Upper lobe of left lung (tissue), 4 donors: ENCODE data around the gene KDM3A.

Source experiments
- POLR2A ChIP-seq, 4 donors: fragments of 450-650 bp; IDR thresholded peaks; one replicate each; pipeline ENCODE4 v1.5.1; 2016 to 2017; ENCODE audit warnings: antibody characterized with exemption in 4 of 4, mild to moderate bottlenecking in 2 of 4
- POLR2AphosphoS5 ChIP-seq, 2 donors: sonication (generic); formaldehyde crosslinking; IDR thresholded peaks; one replicate each; pipeline ENCODE4 v1.5.1; 2017; ENCODE audit warnings: antibody characterized with exemption in 2 of 2
- TF ChIP-seq, protein P1 (sequence below), 6 experiments: fragments of 450-650 bp in 4 of 6; fragments of 200-600 bp in 2 of 6; sonication (generic) in 2 of 6; IDR thresholded peaks; one replicate each; pipeline ENCODE4 v1.5.1; 2016 to 2019; ENCODE audit warnings: antibody characterized with exemption in 6 of 6

DNA sequence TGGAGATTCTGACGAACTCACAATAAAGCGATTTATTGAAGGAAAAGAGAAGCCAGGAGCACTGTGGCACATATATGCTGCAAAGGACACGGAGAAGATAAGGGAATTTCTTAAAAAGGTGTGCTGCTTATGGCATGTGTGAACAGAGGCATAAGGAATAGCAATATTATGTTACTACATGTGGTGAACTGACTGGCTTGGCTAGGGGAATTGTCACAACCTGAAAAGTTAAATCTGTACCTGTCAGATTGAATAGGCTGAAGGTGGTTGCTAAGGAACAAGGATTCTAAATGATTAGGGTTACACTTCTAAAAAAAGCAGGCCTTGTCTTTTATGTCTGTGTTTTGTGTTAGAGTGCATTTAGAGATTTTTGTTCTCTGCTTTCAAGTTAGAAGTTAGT, 48.4 kb downstream of the KDM3A start:
- no peak for TF ChIP-seq POLR2A (IDR thresholded peaks at IDR 0.05)
- TF ChIP-seq, protein P1, sequence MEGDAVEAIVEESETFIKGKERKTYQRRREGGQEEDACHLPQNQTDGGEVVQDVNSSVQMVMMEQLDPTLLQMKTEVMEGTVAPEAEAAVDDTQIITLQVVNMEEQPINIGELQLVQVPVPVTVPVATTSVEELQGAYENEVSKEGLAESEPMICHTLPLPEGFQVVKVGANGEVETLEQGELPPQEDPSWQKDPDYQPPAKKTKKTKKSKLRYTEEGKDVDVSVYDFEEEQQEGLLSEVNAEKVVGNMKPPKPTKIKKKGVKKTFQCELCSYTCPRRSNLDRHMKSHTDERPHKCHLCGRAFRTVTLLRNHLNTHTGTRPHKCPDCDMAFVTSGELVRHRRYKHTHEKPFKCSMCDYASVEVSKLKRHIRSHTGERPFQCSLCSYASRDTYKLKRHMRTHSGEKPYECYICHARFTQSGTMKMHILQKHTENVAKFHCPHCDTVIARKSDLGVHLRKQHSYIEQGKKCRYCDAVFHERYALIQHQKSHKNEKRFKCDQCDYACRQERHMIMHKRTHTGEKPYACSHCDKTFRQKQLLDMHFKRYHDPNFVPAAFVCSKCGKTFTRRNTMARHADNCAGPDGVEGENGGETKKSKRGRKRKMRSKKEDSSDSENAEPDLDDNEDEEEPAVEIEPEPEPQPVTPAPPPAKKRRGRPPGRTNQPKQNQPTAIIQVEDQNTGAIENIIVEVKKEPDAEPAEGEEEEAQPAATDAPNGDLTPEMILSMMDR (IDR thresholded peaks at IDR 0.05): no peak
- TF ChIP-seq POLR2AphosphoS5 (IDR thresholded peaks at IDR 0.05): no peak
